ENCODE data around the gene RHOG.

GRCh38 chr11:3797329-3798090 lies 43.2 kb downstream of the RHOG start, which contains the start of gene NUP98:
- TF ChIP-seq CTCF (conservative IDR thresholded peaks at IDR 0.05) (no peak), EZH2 (IDR thresholded peaks at IDR 0.05; ENCODE audit: low read depth) (no peak)
